ENCODE measurements around the gene PDGFD.

GRCh38 chr11:104199053-104199452 lies 35.1 kb upstream of the PDGFD start:
- TF ChIP-seq POLR2A (IDR thresholded peaks at IDR 0.05; ENCODE audit: low read depth, low read length) = no peak
- no peak for TF ChIP-seq POLR2AphosphoS5 (IDR thresholded peaks at IDR 0.05; ENCODE audit: low read depth, low read length)

All from GM12892 (cell line).